ENCODE data around the gene UFM1. TPM values are rescaled to one million over a fixed set of nuclear protein-coding genes. Genes with fewer than 3 reads are reported as not detected.

UFM1 gene
- total RNA-seq, 1 experiment from 2014 or later, result 33.9 TPM

DNA sequence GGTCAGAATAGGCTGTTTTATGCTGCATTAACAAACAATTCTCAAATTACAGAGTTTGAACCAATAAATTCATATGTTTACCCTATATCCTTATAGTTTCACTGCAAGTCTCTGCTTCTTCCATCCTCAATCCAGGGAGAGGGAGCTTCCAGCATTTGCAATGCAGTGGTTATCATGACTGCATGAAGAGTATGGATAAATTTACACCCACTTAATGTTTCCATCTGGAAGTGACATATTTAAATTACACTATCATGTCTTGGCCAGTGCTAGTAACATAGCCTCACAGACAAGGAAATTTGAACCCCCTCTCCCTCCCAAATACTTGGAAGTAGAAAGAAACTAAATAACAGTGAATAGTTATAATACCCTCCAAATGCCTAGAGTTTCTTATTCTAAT lies 33.5 kb upstream of the UFM1 start (continued):
- TF ChIP-seq EZH2phosphoT487 (IDR thresholded peaks at IDR 0.05; ENCODE audit: borderline replicate concordance), result no peak
- no peak for TF ChIP-seq REST (IDR thresholded peaks at IDR 0.05; ENCODE audit: low read depth)
- TF ChIP-seq, protein P1, sequence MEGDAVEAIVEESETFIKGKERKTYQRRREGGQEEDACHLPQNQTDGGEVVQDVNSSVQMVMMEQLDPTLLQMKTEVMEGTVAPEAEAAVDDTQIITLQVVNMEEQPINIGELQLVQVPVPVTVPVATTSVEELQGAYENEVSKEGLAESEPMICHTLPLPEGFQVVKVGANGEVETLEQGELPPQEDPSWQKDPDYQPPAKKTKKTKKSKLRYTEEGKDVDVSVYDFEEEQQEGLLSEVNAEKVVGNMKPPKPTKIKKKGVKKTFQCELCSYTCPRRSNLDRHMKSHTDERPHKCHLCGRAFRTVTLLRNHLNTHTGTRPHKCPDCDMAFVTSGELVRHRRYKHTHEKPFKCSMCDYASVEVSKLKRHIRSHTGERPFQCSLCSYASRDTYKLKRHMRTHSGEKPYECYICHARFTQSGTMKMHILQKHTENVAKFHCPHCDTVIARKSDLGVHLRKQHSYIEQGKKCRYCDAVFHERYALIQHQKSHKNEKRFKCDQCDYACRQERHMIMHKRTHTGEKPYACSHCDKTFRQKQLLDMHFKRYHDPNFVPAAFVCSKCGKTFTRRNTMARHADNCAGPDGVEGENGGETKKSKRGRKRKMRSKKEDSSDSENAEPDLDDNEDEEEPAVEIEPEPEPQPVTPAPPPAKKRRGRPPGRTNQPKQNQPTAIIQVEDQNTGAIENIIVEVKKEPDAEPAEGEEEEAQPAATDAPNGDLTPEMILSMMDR (IDR thresholded peaks at IDR 0.05 in 2 of 3, conservative IDR thresholded peaks at IDR 0.05 in 1 of 3; ENCODE audit: borderline replicate concordance in 1 of 3, insufficient read depth in 1 of 3, low read depth in 2 of 3, low read length in 2 of 3), result no peak

GRCh38 chr13:38321654-38322053 lies 28.0 kb upstream of the UFM1 start:
- Histone ChIP-seq H3K4me1 (ENCODE audit: control insufficient read depth in 1 of 2, insufficient read depth in 2 of 2, low read length in 2 of 2) (no peaks in the 10 kb centered on the region), H3K9ac (ENCODE audit: low read length) (no peak overlapping the region), H3K4me3 (replicated peaks in 1 of 2; ENCODE audit: low read depth in 1 of 2, low read length in 2 of 2) (no peak overlapping the region), H3K9me3 (ENCODE audit: control insufficient read depth in 1 of 2, insufficient read depth in 1 of 2, low read depth in 1 of 2, low read length in 2 of 2) (no peaks in the 10 kb centered on the region), H4K20me1 (ENCODE audit: insufficient read depth) (no peaks in the 10 kb centered on the region), H3K9me2 (ENCODE audit: insufficient read depth) (no peaks in the 10 kb centered on the region), H3K27ac (ENCODE audit: low read depth, low read length) (no peak overlapping the region), H3K36me3 (ENCODE audit: control insufficient read depth in 1 of 2, insufficient read depth in 2 of 2, low read length in 2 of 2) (no peaks in the 10 kb centered on the region), H3K4me2 (ENCODE audit: low read length) (no peak overlapping the region), H3K79me2 (ENCODE audit: insufficient read depth, low read length) (no peaks in the 10 kb centered on the region), H3K27me3 (ENCODE audit: insufficient read depth, low read length) (no peaks in the 10 kb centered on the region), H2AFZ (ENCODE audit: low read depth, low read length, poor library complexity, severe bottlenecking) (no peak overlapping the region)
- no peak for DNase-seq (ENCODE audit: low read depth, low spot score)
- ChIA-PET CTCF (no interaction called here), RAD21 (ENCODE audit: low non-redundant PET in 1 of 2, low total read pairs in 2 of 2, uncharacterized antibody in 2 of 2, unreplicated experiment in 2 of 2) (no interaction called here), POLR2A (no interaction called here)
- intact Hi-C loops (cut with micrococcal nuclease), result no loop called here
- ATAC-seq, result no peak
- no TSS peak for BruUV-seq (replicated peaks)
- no peak for TF ChIP-seq REST (IDR thresholded peaks at IDR 0.05; ENCODE audit: low read depth)
- no peak for TF ChIP-seq EGR1 (IDR thresholded peaks at IDR 0.05; ENCODE audit: low read depth)
- TF ChIP-seq POLR2A (IDR thresholded peaks at IDR 0.05; ENCODE audit: borderline replicate concordance, extremely low read depth, insufficient read depth, insufficient read length), result no peak

All from HCT116 (cell line).